SK-N-SH (cell line): ENCODE results near the gene WASL. TPM values are rescaled to one million over a fixed set of nuclear protein-coding genes. Genes with fewer than 3 reads are reported as not detected.

ENCODE experiments used
- CTCF ChIA-PET: fragments of 300-600, 350-600 bp; formaldehyde crosslinking; extraction: SDS; loops from one replicate; lab custom pipeline; 2021; lab: Yijun Ruan, JAX
- POLR2A ChIA-PET: fragments of 350-600 bp; sonication (Branson Sonifier 250); formaldehyde crosslinking; extraction: SDS; loops from one replicate; lab custom pipeline; 2020; ENCODE audit warnings: antibody characterized with exemption, inconsistent platforms; lab: Yijun Ruan, JAX
- DNase-seq: peaks from one replicate; pipeline ENCODE4 v3.0.0; 2012
- H2AFZ ChIP-seq: fragments of 200-600 bp; sonication (generic); 2 replicates; pipeline ENCODE4 v1.8.1; 2016; ENCODE audit warnings: antibody characterized with exemption, mild to moderate bottlenecking, low read depth
- H3F3A ChIP-seq: fragments of 200-600 bp; sonication (generic); replicated peaks from 2 replicates; pipeline ENCODE3; 2016; ENCODE audit warnings: antibody characterized with exemption, mild to moderate bottlenecking; ENCODE audit not compliant: insufficient read depth
- H3K27ac ChIP-seq, 2 experiments: fragments of 200-500 bp in 1 of 2; fragments of 200-600 bp in 1 of 2; sonication (Bioruptor generic) in 1 of 2; sonication (generic), shearing (Covaris generic) in 1 of 2; 2 replicates each; pipeline versions ENCODE4 v1.5.1 to v1.6.1; 2014 to 2016; ENCODE audit warnings: low read depth in 2 of 2, inconsistent platforms in 1 of 2, low read length in 1 of 2, mild to moderate bottlenecking in 1 of 2, mixed read lengths in 1 of 2
- H3K27me3 ChIP-seq: fragments of 200-600 bp; sonication (generic), shearing (Covaris generic); 2 replicates; pipeline ENCODE4 v1.6.1; 2016; ENCODE audit warnings: mixed run types; ENCODE audit not compliant: insufficient read depth
- H3K36me3 ChIP-seq, 2 experiments: fragments of 200-500 bp in 1 of 2; fragments of 200-600 bp in 1 of 2; sonication (Bioruptor generic) in 1 of 2; sonication (generic) in 1 of 2; replicated peaks in 1 of 2; 2 replicates each; pipeline versions ENCODE3 to v1.5.1; 2014 to 2016; ENCODE audit warnings: low read length in 1 of 2, mild to moderate bottlenecking in 1 of 2; ENCODE audit not compliant: insufficient read depth in 2 of 2, control insufficient read depth in 1 of 2
- H3K4me1 ChIP-seq, 2 experiments: fragments of 200-500 bp in 1 of 2; fragments of 200-600 bp in 1 of 2; sonication (Bioruptor generic) in 1 of 2; sonication (generic), shearing (Covaris generic) in 1 of 2; 2 replicates each; pipeline versions ENCODE4 v1.5.1 to v1.6.1; 2014 to 2016; ENCODE audit warnings: low read depth in 1 of 2, low read length in 1 of 2, mixed run types in 1 of 2; ENCODE audit not compliant: insufficient read depth in 2 of 2, control insufficient read depth in 1 of 2
- H3K4me2 ChIP-seq: fragments of 200-600 bp; sonication (generic), shearing (Covaris generic); 2 replicates; pipeline ENCODE4 v1.6.1; 2017; ENCODE audit warnings: mixed run types
- H3K4me3 ChIP-seq, 2 experiments: fragments of 200-500 bp in 1 of 2; fragments of 200-600 bp in 1 of 2; sonication (Bioruptor generic) in 1 of 2; sonication (generic), shearing (Covaris generic) in 1 of 2; 2 replicates each; pipeline versions ENCODE4 v1.5.1 to v1.8.1; 2014 to 2016; ENCODE audit warnings: low read depth in 2 of 2, inconsistent platforms in 1 of 2, low read length in 1 of 2, mild to moderate bottlenecking in 1 of 2, mixed read lengths in 1 of 2, moderate library complexity in 1 of 2
- H3K79me2 ChIP-seq: fragments of 200-600 bp; sonication (generic); 2 replicates; pipeline ENCODE4 v1.8.1; 2017; ENCODE audit warnings: mild to moderate bottlenecking; ENCODE audit not compliant: insufficient read depth
- H3K9ac ChIP-seq: fragments of 200-600 bp; sonication (generic); 2 replicates; pipeline ENCODE4 v1.6.1; 2017; ENCODE audit warnings: mixed run types
- H3K9me2 ChIP-seq: fragments of 200-600 bp; sonication (generic); 2 replicates; pipeline ENCODE4 v1.6.1; 2017; ENCODE audit warnings: mixed run types
- H3K9me3 ChIP-seq: fragments of 200-600 bp; sonication (generic); 2 replicates; pipeline ENCODE4 v1.6.1; 2017; ENCODE audit warnings: mixed run types, mild to moderate bottlenecking, moderate library complexity
- H4K20me1 ChIP-seq: fragments of 200-600 bp; sonication (generic); 2 replicates; pipeline ENCODE4 v1.6.1; 2017; ENCODE audit warnings: mild to moderate bottlenecking, mixed run types; ENCODE audit not compliant: insufficient read depth
- CTCF ChIP-seq: fragments of 200-600 bp; sonication (generic); IDR thresholded peaks from 2 replicates; pipeline ENCODE4 v1.6.1; 2017; ENCODE audit warnings: antibody characterized with exemption, mild to moderate bottlenecking, moderate library complexity
- ELF1 ChIP-seq: IDR thresholded peaks from 2 replicates; pipeline ENCODE4 v1.4.0; 2012
- EZH2phosphoT487 ChIP-seq: fragments of 200-600 bp; sonication (generic); IDR thresholded peaks from 2 replicates; pipeline ENCODE4 v1.6.1; 2017; ENCODE audit warnings: low read depth, mixed run types, mild to moderate bottlenecking, antibody characterized with exemption, moderate library complexity, borderline replicate concordance
- FOSL2 ChIP-seq: IDR thresholded peaks from 2 replicates; pipeline ENCODE4 v1.4.0; 2012; ENCODE audit warnings: low read depth, mild to moderate bottlenecking, moderate library complexity, borderline replicate concordance
- FOXJ3 ChIP-seq: sonication (generic); formaldehyde crosslinking; IDR thresholded peaks from 2 replicates; pipeline ENCODE4 v1.5.1; 2020; ENCODE audit warnings: mild to moderate bottlenecking, missing genetic modification reagents
- FOXM1 ChIP-seq: IDR thresholded peaks from 2 replicates; pipeline ENCODE4 v1.4.0; 2012; ENCODE audit warnings: low read depth, mild to moderate bottlenecking
- GABPA ChIP-seq: IDR thresholded peaks from 2 replicates; pipeline ENCODE4 v1.4.0; 2012; ENCODE audit warnings: low read depth, mild to moderate bottlenecking
- GATA2 ChIP-seq: sonication (generic); formaldehyde crosslinking; IDR thresholded peaks from 2 replicates; pipeline ENCODE4 v1.5.0; 2020; ENCODE audit warnings: mild to moderate bottlenecking, missing genetic modification reagents
- MEF2A ChIP-seq: IDR thresholded peaks from 2 replicates; pipeline ENCODE4 v1.4.0; 2012; ENCODE audit warnings: low read depth, borderline replicate concordance
- PBX3 ChIP-seq: IDR thresholded peaks from 2 replicates; pipeline ENCODE4; 2012
- POLR2AphosphoS5 ChIP-seq: IDR thresholded peaks from 2 replicates; pipeline ENCODE4 v1.6.1; 2012; ENCODE audit warnings: low read depth, low read length
- RAD21 ChIP-seq: IDR thresholded peaks from 2 replicates; pipeline ENCODE4 v1.6.1; 2012; ENCODE audit warnings: mild to moderate bottlenecking, low read length
- RCOR1 ChIP-seq: fragments of 150-350 bp; IDR thresholded peaks from 2 replicates; pipeline ENCODE4 v1.6.1; 2017; ENCODE audit warnings: antibody characterized with exemption, low read length
- REST ChIP-seq: IDR thresholded peaks from 2 replicates; pipeline ENCODE4 v1.6.1; 2012; ENCODE audit warnings: mild to moderate bottlenecking, low read depth, low read length, moderate library complexity
- SIN3A ChIP-seq: IDR thresholded peaks from 2 replicates; pipeline ENCODE4 v1.6.1; 2012; ENCODE audit warnings: low read depth, mild to moderate bottlenecking, low read length, moderate library complexity, borderline replicate concordance
- SMC3 ChIP-seq: IDR thresholded peaks from 2 replicates; pipeline ENCODE4 v1.6.1; 2012; ENCODE audit warnings: low read depth, low read length, improper control_type of control experiment
- TAF1 ChIP-seq: IDR thresholded peaks from 2 replicates; pipeline ENCODE4 v1.6.1; 2012; ENCODE audit warnings: low read depth, mild to moderate bottlenecking, low read length, moderate library complexity, borderline replicate concordance
- TCF12 ChIP-seq: IDR thresholded peaks from 2 replicates; pipeline ENCODE4 v1.4.0; 2012
- YY1 ChIP-seq: IDR thresholded peaks from 2 replicates; pipeline ENCODE4 v1.4.0; 2012; ENCODE audit warnings: low read depth, mild to moderate bottlenecking
- ZBTB33 ChIP-seq: IDR thresholded peaks from 2 replicates; pipeline ENCODE4 v1.4.0; 2012; ENCODE audit warnings: low read depth, borderline replicate concordance
- WGBS: methylation state at CpG from one replicate; pipeline ENCODE4 v1.1.6; 2017; ENCODE audit warnings: low lambda C conversion rate; 5-methylcytosine and 5-hydroxymethylcytosine counted together
- polyA plus RNA-seq, 3 experiments: library from polyadenylated mRNA; depleted of rRNA; stranded (reverse); fragments of >200 nt; gene quantifications; 2 replicates each; pipeline ENCODE4 v1.2.3, GENCODE V29; 2012
- TF ChIP-seq, protein P1 (sequence below): fragments of 150-350 bp; IDR thresholded peaks from 2 replicates; pipeline ENCODE4 v1.6.1; 2016; ENCODE audit warnings: mild to moderate bottlenecking, low read depth, low read length

The WASL gene
- polyA plus RNA-seq (2012; rRNA removed), result 8.5 and 9.9 TPM in 2 replicates
- 19.1 and 21.4 TPM in 2 replicates for polyA plus RNA-seq (2012; cell fraction: cytosol; rRNA removed)
- polyA plus RNA-seq (2012; cell fraction: nucleus; rRNA removed), result 5.9 and 10.8 TPM in 2 replicates

- Histone ChIP-seq H3F3A (peaks cover 49% of the 10 kb centered on the region), H3K9ac (peak within 1 kb of the TSS; percentile 93), H3K79me2 (peaks cover 55% of the 10 kb centered on the region), H3K9me3 (no peaks in the 10 kb centered on the region), H3K27me3 (no peaks in the 10 kb centered on the region), H3K4me3 (peak within 1 kb of the TSS; percentile 94 to 100), H2AFZ (peak within 1 kb of the TSS; percentile 85), H3K4me2 (peak within 1 kb of the TSS; percentile 87), H3K9me2 (no peaks in the 10 kb centered on the region), H4K20me1 (peaks cover 41% of the 10 kb centered on the region), H3K4me1 (peaks cover 27 to 57% of the 10 kb centered on the region in 2 experiments; a peak in 3 of 4 replicates), H3K36me3 (peaks cover 3% of the 10 kb centered on the region in 2 experiments), H3K27ac (peak within 1 kb of the TSS; percentile 96 to 100)
- POLR2A ChIA-PET, result interaction anchor here (0.6 to 2.5 kb wide), 11 partner anchors 9 to 316 kb away, joined by 3 to 7 read pairs (median 3); partner anchors contain the start of genes NDUFA5 and TMEM229A
- peak; percentile 99 for DNase-seq
- WGBS, result under 1% methylated on average over 57 of the region's 93 CpGs
- CTCF ChIA-PET, result interaction anchor here (0.6 to 3.7 kb wide), 27 partner anchors 9 to 1820 kb away, joined by 3 to 17 read pairs (median 4); no protein-coding TSS in a partner anchor
- no peak for TF ChIP-seq TCF12
- 0 out of 2 replicates have a peak, but pooled peaks have one; percentile 60 for TF ChIP-seq FOXJ3 (CRISPR knock-in tag)
- TF ChIP-seq RCOR1, result peak; percentile 45; the same call in 1 of the 2 replicates
- TF ChIP-seq ZBTB33, result no peak
- TF ChIP-seq POLR2AphosphoS5, result peak; percentile 87
- TF ChIP-seq SIN3A, result peak; percentile 46; the same call in 1 of the 2 replicates
- peak; percentile 19; the same call in 1 of the 2 replicates for TF ChIP-seq RAD21
- 0 out of 2 replicates have a peak, but pooled peaks have one; percentile 1 for TF ChIP-seq SMC3
- TF ChIP-seq FOXM1, result 0 out of 2 replicates have a peak, but pooled peaks have one; percentile 26
- peak; percentile 31 for TF ChIP-seq PBX3
- TF ChIP-seq, protein P1, sequence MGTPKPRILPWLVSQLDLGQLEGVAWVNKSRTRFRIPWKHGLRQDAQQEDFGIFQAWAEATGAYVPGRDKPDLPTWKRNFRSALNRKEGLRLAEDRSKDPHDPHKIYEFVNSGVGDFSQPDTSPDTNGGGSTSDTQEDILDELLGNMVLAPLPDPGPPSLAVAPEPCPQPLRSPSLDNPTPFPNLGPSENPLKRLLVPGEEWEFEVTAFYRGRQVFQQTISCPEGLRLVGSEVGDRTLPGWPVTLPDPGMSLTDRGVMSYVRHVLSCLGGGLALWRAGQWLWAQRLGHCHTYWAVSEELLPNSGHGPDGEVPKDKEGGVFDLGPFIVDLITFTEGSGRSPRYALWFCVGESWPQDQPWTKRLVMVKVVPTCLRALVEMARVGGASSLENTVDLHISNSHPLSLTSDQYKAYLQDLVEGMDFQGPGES, result no peak
- TF ChIP-seq FOSL2, result no peak
- peak; percentile 32; the same call in 1 of the 2 replicates for TF ChIP-seq MEF2A
- peak; percentile 65; the same call in 1 of the 2 replicates for TF ChIP-seq REST
- peak; percentile 32 for TF ChIP-seq GATA2 (CRISPR knock-in tag)
- peak; percentile 71 for TF ChIP-seq GABPA
- peak; percentile 58 for TF ChIP-seq TAF1
- TF ChIP-seq EZH2phosphoT487, result no peak
- no peak for TF ChIP-seq CTCF
- no peak; the same call in 1 of the 2 replicates for TF ChIP-seq ELF1
- TF ChIP-seq YY1, result peak; percentile 94
Observed at GRCh38 chr7:123748734-123749536, at the start of gene WASL. WASL (minus strand) TSS chr7:123749003; CDS start chr7:123748734, 269 bp downstream.
